Adrenal gland (tissue), 12 donors: Measurements from ENCODE around the gene MAN1C1. TPM values are rescaled to one million over a fixed set of nuclear protein-coding genes. Genes with fewer than 3 reads are reported as not detected.
"Not testable (repeated sequence)": the region's sequence is repeated elsewhere in the genome, so short reads cannot be mapped to it uniquely, and the experiment has no call there.

Experiments
- DNase-seq, 7 donors: peaks; one replicate each; pipeline ENCODE4 v3.0.0-alpha.2; 2019 to 2020
- H3K27ac ChIP-seq, 5 donors: fragments of 200-600 bp; sonication (generic) in 4 of 5; 1 replicate in 3 of 5; 2 replicates in 2 of 5; pipeline versions ENCODE4 v1.5.1 to v1.8.0; 2016 to 2020; ENCODE audit warnings: mild to moderate bottlenecking in 1 of 5
- H3K27me3 ChIP-seq: fragments of 200-600 bp; 2 replicates; pipeline ENCODE4 v1.8.0; 2021
- H3K36me3 ChIP-seq, 2 donors: fragments of 200-600 bp; replicated peaks in 1 of 2; 1 replicate in 1 of 2; 2 replicates in 1 of 2; pipeline versions ENCODE4 v1.5.1 to v1.8.0; 2018 to 2022
- H3K4me1 ChIP-seq, 2 donors: fragments of 200-600 bp; replicated peaks in 1 of 2; 1 replicate in 1 of 2; 2 replicates in 1 of 2; pipeline versions ENCODE4 v1.5.1 to v1.8.0; 2018 to 2021
- H3K4me3 ChIP-seq, 4 donors: fragments of 200-600 bp; sonication (generic) in 3 of 4; one replicate each; pipeline ENCODE4 v1.5.1; 2016 to 2018
- H3K9me3 ChIP-seq, 3 donors: fragments of 200-600 bp; sonication (generic) in 1 of 3; replicated peaks in 1 of 3; 1 replicate in 2 of 3; 2 replicates in 1 of 3; pipeline versions ENCODE4 v1.5.1 to v1.8.0; 2016 to 2021
- POLR2A ChIP-seq, 2 donors: fragments of 450-650 bp; IDR thresholded peaks; one replicate each; pipeline ENCODE4 v1.6.1; 2017; ENCODE audit warnings: antibody characterized with exemption in 2 of 2, mild to moderate bottlenecking in 2 of 2, moderate library complexity in 1 of 2
- WGBS, 4 donors: extraction: QIAGEN DNeasy Blood & Tissue Kit in 2 of 4; methylation state at CpG; one replicate each; pipeline versions ENCODE4 v1.1.5 to v1.1.7; 2013 to 2017; 5-methylcytosine and 5-hydroxymethylcytosine counted together
- intact Hi-C, 2 donors: fragments of 100-400 bp; cut with DNase I; formaldehyde crosslinking; loops; one replicate each; pipeline versions ENCODE4 v1.14.1 to v1.15.0; 2022 to 2023
- polyA plus RNA-seq, 3 donors: library from polyadenylated mRNA; stranded (reverse); fragments of 200-250 nt in 2 of 3; fragments of 350-450 nt in 1 of 3; fragmentation: Illumina TruSeq in 1 of 3; extraction: RNeasy Lipid Tissue Mini Kit (QIAGEN cat#74804) in 1 of 3; gene quantifications; one replicate each; pipeline ENCODE4 v1.2.3, GENCODE V29; 2013 to 2014
- total RNA-seq, 9 donors: library from RNA; depleted of rRNA in 4 of 9; stranded (reverse); fragments of >200 nt in 4 of 9; fragments of 120-200 nt in 1 of 9; fragmentation: NEBNext Ultra II Directional in 1 of 9; extraction: Animal tissue kit (Norgen Biotek cat#: 25700) in 1 of 9; gene quantifications; one replicate each; pipeline versions ENCODE4 v1.1.0 to v1.2.4, GENCODE V29; 2013 to 2023
- TF ChIP-seq, protein P1 (sequence below), 6 experiments: fragments of 450-650 bp in 4 of 6; fragments of 200-600 bp in 2 of 6; sonication (generic) in 1 of 6; IDR thresholded peaks; 1 replicate in 5 of 6; 2 replicates in 1 of 6; pipeline versions ENCODE4 v1.5.1 to v1.8.0; 2016 to 2021; ENCODE audit warnings: antibody characterized with exemption in 6 of 6, mild to moderate bottlenecking in 2 of 6, moderate library complexity in 1 of 6
- donor health status: healthy with polysubstance abuse.
- donor health status: Bipolar disorder and iron deficiency.
- donor health status: DM: yes; HTN: yes; CAD: no.
- donor health status: DM: no; HTN: no; CAD: no.
- donor health status: DM: no; HTN: no; CAD: no.
- donor health status: DM: yes; HTN: yes; CAD: no.

Gene MAN1C1
- total and polyA plus RNA-seq, 12 donors: 2.7 to 58.7 (median 27.7) TPM

DNA sequence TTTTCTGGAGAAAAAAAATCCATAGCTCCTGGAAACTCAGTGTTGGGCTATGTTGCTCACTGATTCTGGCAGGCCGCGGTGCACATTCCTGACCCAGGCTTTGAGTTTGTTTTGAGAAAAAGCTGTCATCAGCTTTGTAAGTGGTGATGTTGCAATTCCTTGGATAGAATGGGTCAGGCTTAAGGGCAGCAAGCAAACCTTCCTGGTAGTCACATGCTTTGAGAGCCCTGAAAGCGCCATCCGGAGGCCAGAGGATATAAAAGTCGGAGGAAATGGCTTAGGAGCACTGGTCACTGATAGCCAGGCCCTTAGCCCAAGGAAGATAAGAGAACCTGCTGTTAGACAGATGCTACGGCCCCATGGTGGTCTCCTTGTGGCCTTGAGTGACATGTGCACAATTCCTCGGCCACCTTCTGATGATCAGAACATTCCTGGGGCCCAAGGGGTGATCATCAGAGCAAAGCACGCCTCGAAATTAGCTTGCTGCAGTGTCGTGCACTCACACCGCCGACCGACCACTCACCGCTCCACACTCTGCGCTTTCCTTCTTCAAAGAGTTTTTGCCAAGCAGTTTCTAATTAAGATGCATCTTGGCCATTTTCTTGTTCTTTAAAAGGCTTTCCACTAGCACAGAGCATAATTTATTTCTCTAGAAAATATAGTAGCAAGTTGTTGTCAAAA is 78.6 kb downstream of the MAN1C1 start:
- TF ChIP-seq POLR2A (IDR thresholded peaks at IDR 0.05): peak in 1 of 2 donors; percentile 71
- TF ChIP-seq, protein P1, sequence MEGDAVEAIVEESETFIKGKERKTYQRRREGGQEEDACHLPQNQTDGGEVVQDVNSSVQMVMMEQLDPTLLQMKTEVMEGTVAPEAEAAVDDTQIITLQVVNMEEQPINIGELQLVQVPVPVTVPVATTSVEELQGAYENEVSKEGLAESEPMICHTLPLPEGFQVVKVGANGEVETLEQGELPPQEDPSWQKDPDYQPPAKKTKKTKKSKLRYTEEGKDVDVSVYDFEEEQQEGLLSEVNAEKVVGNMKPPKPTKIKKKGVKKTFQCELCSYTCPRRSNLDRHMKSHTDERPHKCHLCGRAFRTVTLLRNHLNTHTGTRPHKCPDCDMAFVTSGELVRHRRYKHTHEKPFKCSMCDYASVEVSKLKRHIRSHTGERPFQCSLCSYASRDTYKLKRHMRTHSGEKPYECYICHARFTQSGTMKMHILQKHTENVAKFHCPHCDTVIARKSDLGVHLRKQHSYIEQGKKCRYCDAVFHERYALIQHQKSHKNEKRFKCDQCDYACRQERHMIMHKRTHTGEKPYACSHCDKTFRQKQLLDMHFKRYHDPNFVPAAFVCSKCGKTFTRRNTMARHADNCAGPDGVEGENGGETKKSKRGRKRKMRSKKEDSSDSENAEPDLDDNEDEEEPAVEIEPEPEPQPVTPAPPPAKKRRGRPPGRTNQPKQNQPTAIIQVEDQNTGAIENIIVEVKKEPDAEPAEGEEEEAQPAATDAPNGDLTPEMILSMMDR (IDR thresholded peaks at IDR 0.05): peak in 2 of 6 experiments; percentile 21 to 29
- peak; percentile 61 to 95 (median 92) for DNase-seq
- H3K4me1 ChIP-seq: peaks cover 33 to 69% of the 10 kb centered on the region in 2 donors
- no peak overlapping the region for H3K4me3 ChIP-seq
- H3K36me3 ChIP-seq: no peaks in the 10 kb centered on the region
- H3K9me3 ChIP-seq: no peaks in the 10 kb centered on the region
- H3K27ac ChIP-seq: peak overlapping the region; percentile 78 to 96 (median 95)
- H3K27me3 ChIP-seq: no peaks in the 10 kb centered on the region
- 53 to 60% (median 57%) methylated on average over 13 to 15 of the region's 15 CpGs for WGBS, 4 donors
- intact Hi-C loops: loop anchor here in 1 of 2 donors (5.0 kb wide), 1 partner anchor 78 kb away; the partner anchor contains the start of gene MAN1C1

DNA sequence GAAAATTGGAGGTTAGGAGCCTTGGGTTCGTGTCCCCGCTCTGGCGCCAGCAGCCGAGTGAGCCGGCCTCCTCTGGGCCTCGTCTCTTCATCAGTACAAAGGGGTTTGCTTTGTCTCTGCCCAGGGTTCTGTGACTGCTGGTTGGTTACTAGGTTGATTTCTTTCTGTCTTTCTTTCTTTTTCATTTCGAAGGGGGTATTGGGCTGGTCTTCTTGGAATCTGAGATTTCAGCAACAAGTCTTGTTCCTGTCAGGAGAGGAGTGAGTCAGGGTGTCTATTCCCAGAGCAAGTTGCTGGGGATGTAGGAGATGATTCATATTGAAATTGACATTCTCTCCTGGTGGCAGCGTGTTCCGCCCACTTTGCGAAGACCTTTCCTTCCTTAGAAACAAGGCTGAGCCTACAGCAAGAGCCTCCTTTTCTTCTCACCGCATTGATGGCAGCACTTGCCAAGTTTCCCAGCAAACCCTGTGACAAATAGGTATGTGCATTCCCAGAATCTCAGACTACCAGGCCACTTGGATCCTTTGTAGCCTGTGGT is 79.2 kb downstream of the MAN1C1 start:
- no peak overlapping the region for H3K4me3 ChIP-seq
- H3K27me3 ChIP-seq: no peaks in the 10 kb centered on the region
- TF ChIP-seq, protein P1 (IDR thresholded peaks at IDR 0.05): no peak
- peak in 1 of 2 donors; percentile 45 for TF ChIP-seq POLR2A (IDR thresholded peaks at IDR 0.05)
- peak in 6 of 7 donors; percentile 79 to 91 (median 82) for DNase-seq
- no peaks in the 10 kb centered on the region for H3K36me3 ChIP-seq
- WGBS, 4 donors: 52 to 57% (median 53%) methylated on average over 11 of the region's 11 CpGs
- H3K9me3 ChIP-seq: no peaks in the 10 kb centered on the region
- intact Hi-C loops: loop anchor here in 1 of 2 donors (5.0 kb wide), 1 partner anchor 79 kb away; the partner anchor contains the start of gene MAN1C1
- H3K4me1 ChIP-seq: peaks cover 39 to 75% of the 10 kb centered on the region in 2 donors
- H3K27ac ChIP-seq: peak overlapping the region; percentile 72 to 96 (median 95)

DNA sequence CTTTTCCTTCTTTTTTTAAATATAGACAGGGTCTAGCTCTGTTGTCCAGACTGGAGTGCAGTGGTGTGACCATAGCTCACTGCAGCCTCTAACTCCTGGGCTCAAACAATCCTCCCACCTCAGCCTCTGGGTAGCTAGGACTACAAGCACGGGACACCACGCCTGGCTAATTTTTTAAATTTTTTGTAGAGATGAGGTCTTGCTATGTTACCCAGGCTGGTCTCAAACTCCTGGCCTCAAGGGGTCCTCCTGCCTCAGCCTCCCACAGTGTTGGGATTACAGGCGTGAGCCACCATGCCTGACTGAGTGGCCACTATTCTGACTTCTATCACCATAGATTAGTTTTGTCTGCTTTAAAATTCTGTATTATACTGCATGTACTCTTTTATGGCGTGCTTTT is 80.1 kb downstream of the MAN1C1 start:
- 79 to 99% (median 96%) methylated on average over 4 of the region's 4 CpGs for WGBS, 4 donors
- Histone ChIP-seq H3K27ac (peak overlapping the region in 4 of 5 donors; percentile 92 to 96 (median 95)), H3K4me1 (peaks cover 40 to 81% of the 10 kb centered on the region in 2 donors)
- not testable (repeated sequence) for DNase-seq, H3K36me3 ChIP-seq, H3K4me3 ChIP-seq, H3K9me3 ChIP-seq, H3K27me3 ChIP-seq
- intact Hi-C loops: loop anchor here in 1 of 2 donors (5.0 kb wide), 1 partner anchor 79 kb away; the partner anchor contains the start of gene MAN1C1

DNA sequence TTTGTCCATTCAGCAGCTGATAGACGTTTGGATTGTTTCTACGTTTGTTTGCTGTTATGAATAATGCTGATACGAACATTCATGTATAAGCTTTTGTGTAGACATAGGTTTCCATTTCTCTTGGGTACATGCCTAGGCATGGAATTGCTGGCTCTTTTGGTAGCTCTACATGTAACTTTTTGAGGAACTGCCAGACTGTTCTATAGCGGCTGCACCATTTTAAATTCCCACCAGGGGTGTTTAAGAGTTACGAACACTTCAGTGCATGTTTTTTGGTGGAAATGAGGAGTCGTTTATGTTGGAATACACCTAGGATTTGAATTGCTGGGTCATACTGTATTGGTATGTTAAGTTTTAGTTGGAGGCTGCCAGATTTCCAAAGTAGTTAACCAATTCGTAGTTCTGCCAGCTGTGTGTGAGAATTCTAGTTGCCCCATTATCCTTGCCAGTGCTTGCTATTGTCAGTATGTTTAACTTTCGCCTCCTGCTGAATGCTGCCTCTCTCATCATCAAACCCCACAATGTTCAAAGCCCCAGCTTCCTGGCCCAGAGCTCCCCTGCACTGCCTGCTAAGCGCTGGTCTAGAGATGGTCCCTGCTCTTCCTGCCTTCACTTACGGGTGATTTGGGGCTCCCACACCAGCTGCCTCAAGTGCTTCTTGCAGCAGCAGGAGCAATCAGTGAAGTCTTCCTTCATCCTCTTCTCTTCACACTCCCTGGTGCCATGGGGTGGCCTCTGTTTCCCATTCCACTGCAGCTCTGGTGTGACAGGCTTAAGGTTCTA is 81.0 kb downstream of the MAN1C1 start:
- H3K36me3 ChIP-seq: no peaks in the 10 kb centered on the region
- TF ChIP-seq, protein P1 (IDR thresholded peaks at IDR 0.05): no peak
- TF ChIP-seq POLR2A (IDR thresholded peaks at IDR 0.05): no peak
- H3K27ac ChIP-seq: no peak overlapping the region
- 88 to 89% (median 88%) methylated on average over 10 of the region's 10 CpGs for WGBS, 4 donors
- DNase-seq: no peak
- no peaks in the 10 kb centered on the region for H3K9me3 ChIP-seq
- H3K4me1 ChIP-seq: peaks cover 40 to 72% of the 10 kb centered on the region in 2 donors
- intact Hi-C loops: loop anchor here in 1 of 2 donors (5.0 kb wide), 1 partner anchor 80 kb away; the partner anchor contains the start of gene MAN1C1
- H3K4me3 ChIP-seq: no peak overlapping the region
- no peaks in the 10 kb centered on the region for H3K27me3 ChIP-seq
